Small intestine (tissue), 7 donors: ENCODE results near the gene RBM33. TPM values are rescaled to one million over a fixed set of nuclear protein-coding genes. Genes with fewer than 3 reads are reported as not detected.
A peak's percentile ranks its signal among the peaks of the same experiment; 100 is the strongest.

ENCODE experiments used
- DNase-seq, 2 donors: peaks; one replicate each; pipeline versions ENCODE4 v3.0.0 to v3.0.0-alpha.2; 2013
- FAIRE-seq: peaks from 2 replicates; lab custom pipeline; 2012; peaks lifted over from hg19 to GRCh38; lab: Jason Lieb, UNC
- H3K27ac ChIP-seq, 3 donors: one replicate each; pipeline ENCODE4 v1.5.1; 2013; ENCODE audit warnings: low read length in 2 of 3, mild to moderate bottlenecking in 2 of 3, control low read depth in 1 of 3, inconsistent platforms in 1 of 3, low read depth in 1 of 3, moderate library complexity in 1 of 3
- H3K27me3 ChIP-seq, 3 donors: one replicate each; pipeline ENCODE4 v1.6.1; 2013; ENCODE audit warnings: low read length in 3 of 3, inconsistent platforms in 1 of 3; ENCODE audit not compliant: control insufficient read depth in 3 of 3, insufficient read depth in 3 of 3
- H3K36me3 ChIP-seq, 3 donors: one replicate each; pipeline ENCODE4 v1.6.1; 2013; ENCODE audit warnings: low read length in 3 of 3, inconsistent platforms in 1 of 3, low read depth in 1 of 3, mild to moderate bottlenecking in 1 of 3, moderate library complexity in 1 of 3; ENCODE audit not compliant: control insufficient read depth in 3 of 3, insufficient read depth in 2 of 3
- H3K4me1 ChIP-seq, 3 donors: one replicate each; pipeline ENCODE4 v1.6.1; 2013; ENCODE audit warnings: low read length in 2 of 3, inconsistent platforms in 1 of 3, low read depth in 1 of 3, mild to moderate bottlenecking in 1 of 3, moderate library complexity in 1 of 3; ENCODE audit not compliant: control insufficient read depth in 3 of 3, insufficient read depth in 2 of 3
- H3K4me3 ChIP-seq, 3 donors: one replicate each; pipeline ENCODE4 v1.5.1; 2013; ENCODE audit warnings: low read length in 3 of 3, control low read depth in 1 of 3, inconsistent platforms in 1 of 3, low read depth in 1 of 3, mild to moderate bottlenecking in 1 of 3, moderate library complexity in 1 of 3
- H3K9me3 ChIP-seq, 2 donors: one replicate each; pipeline ENCODE4 v1.6.1; 2013; ENCODE audit warnings: low read depth in 1 of 2, low read length in 1 of 2; ENCODE audit not compliant: control insufficient read depth in 2 of 2, insufficient read depth in 1 of 2
- WGBS, 3 donors: extraction: QIAGEN DNeasy Blood & Tissue Kit; methylation state at CpG; one replicate each; pipeline ENCODE4 v1.1.7; 2013; 5-methylcytosine and 5-hydroxymethylcytosine counted together
- polyA plus RNA-seq, 4 donors: library from polyadenylated mRNA; stranded (reverse) in 3 of 4; unstranded in 1 of 4; fragments of 200-250 nt in 3 of 4; fragments of 120-200 nt in 1 of 4; gene quantifications; one replicate each; pipeline versions ENCODE4 v1.2.1 to v1.2.3, GENCODE V29; 2013
- donor health status: healthy with polysubstance abuse.
- donor health status: control.
- donor health status: control.
- donor health status: Bipolar disorder and iron deficiency.
- donor health status: healthy.

The RBM33 gene
- polyA plus RNA-seq, 4 donors: 7.8 to 39.7 (median 15.1) TPM

DNA sequence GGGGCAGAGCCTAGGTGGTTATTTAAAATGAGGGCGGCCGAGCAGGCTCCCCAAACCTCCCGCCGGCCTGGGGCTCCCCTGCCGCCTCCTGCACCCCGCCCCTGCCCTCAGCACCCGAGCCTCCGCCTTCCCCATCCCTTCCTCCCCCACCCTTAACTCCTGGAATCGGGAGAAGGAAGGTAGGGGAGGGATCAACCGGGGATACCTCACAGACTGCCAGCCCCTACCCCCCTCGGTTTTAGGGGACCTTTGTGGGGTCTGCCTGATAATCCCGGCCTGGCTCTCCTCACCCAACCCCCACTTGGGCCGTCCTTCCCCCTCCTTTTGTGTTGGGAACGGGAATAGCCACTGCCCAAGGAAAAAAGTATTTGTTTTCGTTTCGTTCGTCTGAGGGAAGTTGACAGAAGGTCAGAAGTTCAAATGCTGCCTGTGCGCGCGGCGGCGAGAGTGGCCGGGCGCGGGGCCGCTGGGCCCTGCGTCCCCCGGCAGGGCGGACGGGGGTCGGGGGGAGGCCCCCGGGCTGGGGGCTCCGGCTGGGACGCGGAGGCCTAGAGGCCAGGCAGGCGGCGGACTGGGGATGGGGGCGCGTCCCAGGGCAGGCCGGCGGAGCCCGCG is 165.0 kb downstream of the RBM33 start:
- H3K27me3 ChIP-seq: peaks cover 7 to 73% (median 43%) of the 10 kb centered on the region in 3 donors
- H3K9me3 ChIP-seq: no peaks in the 10 kb centered on the region
- 0 to 2% (median 2%) methylated on average over 28 to 43 of the region's 43 CpGs for whole genome bisulfite sequencing, 3 donors
- H3K36me3 ChIP-seq: peaks cover 0 to 6% (median 0%) of the 10 kb centered on the region in 3 donors
- peaks cover 0 to 50% (median 0%) of the 10 kb centered on the region in 3 donors for H3K4me1 ChIP-seq
- FAIRE-seq (no peak), DNase-seq (peak in 1 of 2 donors; percentile 71)
- H3K27ac ChIP-seq: peak overlapping the region in 2 of 3 donors; percentile 71 to 99
- H3K4me3 ChIP-seq: peak overlapping the region in 2 of 3 donors; percentile 32 to 58

DNA sequence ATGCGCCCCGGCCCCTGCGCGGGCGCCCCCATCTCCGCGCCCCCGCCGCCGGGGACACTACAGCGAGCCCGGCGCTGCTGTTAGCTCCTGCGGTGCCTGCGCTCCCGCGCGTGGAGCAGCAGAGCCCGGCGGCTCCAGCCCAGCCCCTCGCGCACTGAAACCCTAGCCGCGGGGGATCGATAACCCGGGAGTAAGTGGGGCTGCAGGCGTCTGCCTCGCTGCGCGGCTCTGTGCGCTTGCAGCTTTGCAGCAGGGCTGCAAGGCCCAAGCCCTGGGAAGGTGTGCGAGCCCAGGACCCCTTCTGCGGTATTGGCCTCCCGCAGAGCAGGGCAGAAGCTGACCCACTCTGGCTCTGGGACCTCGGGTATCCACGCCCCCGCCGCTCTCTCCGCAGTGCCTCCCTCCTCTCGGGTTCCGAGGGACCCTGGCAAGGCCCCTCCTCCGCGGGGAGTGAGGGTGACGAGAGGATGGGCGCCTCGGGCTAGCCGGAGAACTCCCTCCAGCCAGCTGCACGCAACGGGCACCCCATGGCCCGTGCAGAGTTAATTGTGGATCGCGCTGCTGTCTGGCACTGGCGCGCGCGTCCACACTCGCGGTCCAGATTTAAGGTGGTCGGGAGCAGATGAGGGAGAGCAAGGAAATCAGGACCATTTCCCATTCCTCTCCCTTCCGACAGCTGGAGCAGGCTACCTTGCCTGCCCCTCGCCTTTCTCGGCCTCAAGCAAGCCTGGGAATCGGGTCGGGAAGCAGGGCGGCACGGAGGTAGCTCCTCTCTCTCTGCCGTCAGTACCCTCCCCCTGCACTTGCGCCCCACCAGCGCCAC is 165.7 kb downstream of the RBM33 start:
- H3K4me1 ChIP-seq: peaks cover 0 to 47% (median 0%) of the 10 kb centered on the region in 3 donors
- peaks cover 0 to 6% (median 0%) of the 10 kb centered on the region in 3 donors for H3K36me3 ChIP-seq
- 1 to 2% (median 2%) methylated on average over 56 to 69 of the region's 69 CpGs for WGBS, 3 donors
- peaks cover 7 to 71% (median 44%) of the 10 kb centered on the region in 3 donors for H3K27me3 ChIP-seq
- no peak overlapping the region for H3K27ac ChIP-seq
- DNase-seq (peak in 1 of 2 donors; percentile 56), FAIRE-seq (no peak)
- H3K9me3 ChIP-seq: no peaks in the 10 kb centered on the region
- H3K4me3 ChIP-seq: peak overlapping the region; percentile 17 to 52 (median 32)

DNA sequence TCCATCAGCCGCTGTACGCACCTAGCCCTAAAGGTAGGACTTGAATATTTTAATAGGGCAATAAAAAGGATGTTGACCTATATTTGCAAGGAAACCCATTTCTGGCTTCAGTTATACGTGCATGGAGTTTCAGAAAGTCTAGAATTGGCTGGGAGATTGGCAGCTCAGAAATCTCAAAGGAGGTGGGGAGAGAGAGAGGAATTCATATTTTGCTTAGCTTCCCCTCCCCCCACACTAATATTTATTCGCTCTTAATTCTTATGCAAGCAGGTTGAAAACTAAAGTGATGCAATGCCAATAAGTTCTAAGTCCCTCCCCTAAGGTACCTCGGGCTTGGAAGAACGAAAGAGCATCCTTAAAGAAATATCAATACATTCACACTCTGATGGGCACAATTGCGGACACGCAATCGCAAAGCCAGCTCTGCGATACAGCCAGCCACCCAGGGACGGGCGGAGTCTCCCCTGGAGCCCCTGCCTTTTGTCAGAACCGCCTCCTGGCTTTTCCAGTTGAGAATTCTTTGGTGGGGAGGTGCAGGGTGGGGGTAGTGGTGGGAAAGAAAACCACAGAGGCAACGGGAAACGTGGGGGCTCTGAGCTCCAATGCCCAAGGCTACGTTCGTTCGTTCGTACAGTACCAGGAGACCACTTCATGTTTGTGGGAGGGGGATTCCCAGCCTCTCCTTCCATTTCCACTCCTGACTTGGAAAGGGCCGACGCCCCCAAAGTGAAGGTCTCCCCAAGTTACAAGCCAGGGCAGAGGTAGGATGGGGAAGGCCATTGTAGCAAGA is 166.5 kb downstream of the RBM33 start:
- H3K9me3 ChIP-seq: no peaks in the 10 kb centered on the region
- DNase-seq: peak in 1 of 2 donors; percentile 39
- peak overlapping the region in 1 of 3 donors; percentile 52 for H3K4me3 ChIP-seq
- FAIRE-seq: no peak
- H3K27ac ChIP-seq: no peak overlapping the region
- peaks cover 0 to 3% (median 0%) of the 10 kb centered on the region in 3 donors for H3K36me3 ChIP-seq
- 5 to 8% (median 7%) methylated on average over 21 of the region's 21 CpGs for WGBS, 3 donors
- peaks cover 7 to 67% (median 40%) of the 10 kb centered on the region in 3 donors for H3K27me3 ChIP-seq
- H3K4me1 ChIP-seq: peaks cover 0 to 47% (median 2%) of the 10 kb centered on the region in 3 donors

DNA sequence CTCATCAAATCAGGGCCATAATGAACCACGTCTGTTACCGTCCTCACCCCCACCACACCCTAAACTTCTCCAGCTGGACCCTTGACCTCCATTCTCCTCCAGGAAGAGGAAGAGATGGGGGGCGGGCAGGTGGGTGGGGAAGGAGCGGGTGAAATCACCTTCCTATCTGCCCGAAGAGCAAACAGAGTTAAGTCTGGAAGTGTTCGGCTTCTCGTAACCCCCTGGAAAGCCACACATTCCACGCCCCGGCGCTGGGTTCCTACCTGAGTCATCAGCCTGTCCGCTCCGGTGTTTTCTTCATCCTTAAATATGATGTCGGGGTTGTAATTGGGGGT is 167.1 kb downstream of the RBM33 start:
- FAIRE-seq (no peak), DNase-seq (peak; percentile 36 to 58)
- Histone ChIP-seq H3K27me3 (peaks cover 7 to 63% (median 37%) of the 10 kb centered on the region in 3 donors), H3K9me3 (no peaks in the 10 kb centered on the region), H3K4me3 (peak overlapping the region in 1 of 3 donors; percentile 45), H3K4me1 (peaks cover 0 to 47% (median 2%) of the 10 kb centered on the region in 3 donors), H3K27ac (no peak overlapping the region), H3K36me3 (no peaks in the 10 kb centered on the region)
- WGBS, 3 donors: 1 to 5% (median 2%) methylated on average over 12 to 13 of the region's 13 CpGs

DNA sequence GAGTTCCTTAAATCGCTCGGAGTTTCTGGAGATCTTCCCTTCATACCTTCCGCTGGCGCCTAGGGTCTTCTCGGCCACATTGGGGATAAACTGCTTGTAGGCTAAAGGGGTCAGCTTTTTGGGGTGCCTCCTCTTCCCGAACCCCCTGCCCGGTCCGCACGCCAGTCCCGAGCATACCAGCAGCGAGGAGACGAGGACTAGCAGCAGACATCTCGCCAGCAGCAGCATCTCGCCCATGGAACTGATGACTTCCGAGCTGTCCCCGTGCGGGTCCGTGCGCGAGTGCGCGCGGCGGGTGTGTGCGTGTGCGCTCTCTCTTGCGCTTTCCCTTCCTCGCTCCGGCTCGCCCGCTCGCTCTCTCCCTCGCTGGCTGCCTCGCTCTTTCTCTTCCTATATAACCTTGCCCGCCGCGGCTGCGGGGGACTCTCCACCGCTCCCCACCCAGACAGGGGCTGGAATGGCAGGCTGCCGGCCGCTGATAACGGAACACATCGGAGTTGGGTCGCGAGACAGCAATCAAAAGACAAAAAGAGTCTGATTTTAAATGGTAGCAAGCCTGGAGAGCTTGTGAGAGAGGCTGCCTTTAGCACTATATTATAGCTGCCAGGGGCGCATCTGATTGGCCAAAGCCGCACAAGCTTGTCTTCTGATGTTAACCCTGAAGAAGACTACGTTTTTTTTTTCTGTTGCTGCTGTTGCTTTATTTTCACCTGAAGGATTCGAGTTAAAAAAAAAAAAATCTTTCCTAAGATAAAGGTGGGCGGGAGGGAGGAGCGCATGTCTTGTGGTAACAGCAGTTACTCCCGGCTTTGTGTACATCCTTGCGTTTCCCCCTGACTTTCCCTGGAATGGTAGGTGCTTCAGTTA is 167.7 kb downstream of the RBM33 start, which contains the start of gene SHH:
SHH (minus strand) TSS at position 569 of the 867 bp plus-strand sequence; CDS start at position 228, 341 bp downstream.
- no peaks in the 10 kb centered on the region for H3K9me3 ChIP-seq
- 2 to 4% (median 2%) methylated on average over 49 to 53 of the region's 53 CpGs for WGBS, 3 donors
- H3K36me3 ChIP-seq: no peaks in the 10 kb centered on the region
- peak within 1 kb of the TSS in 1 of 3 donors; percentile 45 for H3K4me3 ChIP-seq
- H3K27me3 ChIP-seq: peaks cover 7 to 57% (median 36%) of the 10 kb centered on the region in 3 donors
- FAIRE-seq (no peak), DNase-seq (peak in 1 of 2 donors; percentile 61)
- no peak within 1 kb of the TSS for H3K27ac ChIP-seq
- peaks cover 0 to 41% (median 2%) of the 10 kb centered on the region in 3 donors for H3K4me1 ChIP-seq

DNA sequence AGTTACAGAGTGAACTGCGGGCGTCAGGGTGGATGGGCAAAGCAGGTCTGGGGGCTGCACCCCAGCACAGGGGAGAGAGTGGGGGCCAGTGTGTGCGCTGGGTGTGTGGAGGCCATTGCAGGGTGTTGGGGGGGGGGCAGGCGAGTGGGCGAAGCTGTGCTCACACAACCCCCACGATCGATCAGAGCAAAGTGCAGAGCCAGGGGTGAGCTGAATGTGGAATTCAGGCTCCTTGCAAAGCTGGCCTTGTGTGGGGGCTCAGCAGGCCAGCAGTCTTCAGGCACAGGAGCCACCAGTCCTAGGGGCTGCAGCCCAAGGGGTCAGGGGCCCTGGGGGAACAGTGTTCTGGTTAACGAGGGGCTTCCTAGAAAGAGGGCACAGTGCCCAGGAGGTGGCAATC is 168.7 kb downstream of the RBM33 start:
- Histone ChIP-seq H3K9me3 (no peaks in the 10 kb centered on the region), H3K4me3 (no peak overlapping the region), H3K27ac (no peak overlapping the region), H3K4me1 (peaks cover 0 to 32% (median 2%) of the 10 kb centered on the region in 3 donors), H3K27me3 (peaks cover 7 to 51% (median 34%) of the 10 kb centered on the region in 3 donors), H3K36me3 (no peaks in the 10 kb centered on the region)
- FAIRE-seq (no peak), DNase-seq (peak in 1 of 2 donors; percentile 39)
- 5 to 10% (median 9%) methylated on average over 8 of the region's 8 CpGs for WGBS, 3 donors

DNA sequence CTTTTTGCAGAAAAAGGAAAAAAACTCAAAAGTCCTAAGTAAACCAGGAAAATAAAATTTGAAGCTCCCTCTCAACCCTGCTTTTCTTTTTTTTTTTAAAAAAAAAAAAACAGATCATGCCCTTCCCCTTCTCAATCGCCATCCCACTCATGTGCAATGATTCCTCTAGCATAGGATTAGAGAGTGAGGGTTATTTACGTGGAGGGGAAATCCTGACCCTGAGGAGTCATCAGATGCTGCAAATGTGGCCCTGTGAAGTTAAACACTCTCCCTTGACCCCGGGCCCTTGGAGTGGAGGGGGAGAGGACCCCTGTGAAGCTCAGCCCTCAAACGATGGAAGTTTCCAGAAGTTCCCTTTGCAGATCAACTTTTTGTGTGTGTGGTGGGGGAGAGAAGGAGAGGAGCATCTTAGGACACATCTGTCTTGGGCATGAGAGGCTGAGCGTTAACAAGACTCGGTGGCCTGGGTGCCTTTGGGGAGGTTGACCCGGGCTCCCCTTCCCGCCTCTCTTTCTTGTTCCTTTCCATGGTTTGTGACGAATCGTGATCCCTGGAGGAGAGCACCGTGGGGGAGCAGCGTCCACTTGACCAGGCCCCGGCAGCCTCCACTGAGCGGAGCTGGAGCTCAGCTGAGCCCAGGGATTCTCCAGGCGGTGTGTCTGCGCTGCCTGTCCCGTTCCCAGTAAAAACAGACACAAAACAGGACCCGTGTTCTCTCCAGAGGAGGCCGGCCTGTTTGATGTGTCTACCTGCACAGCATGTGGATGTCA is 169.3 kb downstream of the RBM33 start:
- no peak overlapping the region for H3K27ac ChIP-seq
- no peak overlapping the region for H3K4me3 ChIP-seq
- H3K4me1 ChIP-seq: peaks cover 0 to 32% (median 2%) of the 10 kb centered on the region in 3 donors
- H3K27me3 ChIP-seq: peaks cover 7 to 49% (median 29%) of the 10 kb centered on the region in 3 donors
- DNase-seq (no peak), FAIRE-seq (no peak)
- H3K9me3 ChIP-seq: no peaks in the 10 kb centered on the region
- H3K36me3 ChIP-seq: no peaks in the 10 kb centered on the region
- WGBS, 3 donors: 33 to 69% (median 42%) methylated on average over 19 of the region's 19 CpGs
